ENCODE data around the gene SGCD. TPM values are rescaled to one million over a fixed set of nuclear protein-coding genes. Genes with fewer than 3 reads are reported as not detected.

SGCD gene
- polyA plus RNA-seq, 1 of the 3 experiments (the other 2 are of a cell fraction), result 0.87 TPM

DNA sequence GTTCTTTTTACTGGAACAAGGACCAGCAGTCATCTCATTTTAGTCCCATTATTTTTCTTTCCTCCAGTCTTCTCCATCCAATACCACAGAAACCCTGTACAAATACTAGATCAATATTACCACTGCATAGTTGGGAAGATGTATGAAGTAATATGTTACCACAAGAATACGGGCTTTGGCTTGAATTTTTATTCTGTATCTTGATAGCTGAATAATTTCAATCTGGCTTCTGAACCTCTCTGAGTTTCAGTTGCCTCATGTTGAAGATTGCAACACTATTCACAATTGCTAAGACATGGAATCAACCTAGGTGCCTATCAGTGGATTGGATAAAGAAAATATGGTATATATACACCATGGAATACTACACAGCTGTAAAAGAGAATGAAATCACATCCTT is 82.9 kb downstream of the SGCD start:
- no peaks in the 10 kb centered on the region for H3K9me2 ChIP-seq
- H3K36me3 ChIP-seq (replicated peaks in 1 of 2; ENCODE audit: control insufficient read depth in 1 of 2, insufficient read depth in 2 of 2, low read length in 1 of 2), result no peaks in the 10 kb centered on the region
- WGBS (ENCODE audit: low lambda C conversion rate), result 46% methylated on average over 1 of the region's 1 CpG
- no peaks in the 10 kb centered on the region for H3K79me2 ChIP-seq (ENCODE audit: insufficient read depth)
- H3K4me1 ChIP-seq (ENCODE audit: control insufficient read depth in 1 of 2, insufficient read depth in 2 of 2, low read depth in 1 of 2, low read length in 1 of 2), result no peaks in the 10 kb centered on the region; a peak in 2 of 4 replicates
- no peaks in the 10 kb centered on the region for H3K9me3 ChIP-seq
- H2AFZ ChIP-seq (ENCODE audit: low read depth), result no peak overlapping the region
- no peaks in the 10 kb centered on the region for H4K20me1 ChIP-seq (ENCODE audit: insufficient read depth)
- H3K9ac ChIP-seq, result no peak overlapping the region
- H3K4me3 ChIP-seq (ENCODE audit: low read depth in 2 of 2, low read length in 1 of 2), result no peak overlapping the region
- no peak overlapping the region for H3K4me2 ChIP-seq
- no peak overlapping the region for H3K27ac ChIP-seq (ENCODE audit: low read depth in 2 of 2, low read length in 1 of 2)
- H3F3A ChIP-seq (replicated peaks; ENCODE audit: insufficient read depth), result no peaks in the 10 kb centered on the region
- DNase-seq, result no peak
- H3K27me3 ChIP-seq (ENCODE audit: insufficient read depth), result no peaks in the 10 kb centered on the region
- CTCF ChIA-PET, result interaction anchor here (1.5 kb wide), 1 partner anchor 11 kb away, joined by 4 read pairs; no protein-coding TSS in a partner anchor
- POLR2A ChIA-PET, result no interaction called here
- no peak for TF ChIP-seq EZH2phosphoT487 (IDR thresholded peaks at IDR 0.05; ENCODE audit: borderline replicate concordance, low read depth)
- no peak for TF ChIP-seq FOXM1 (IDR thresholded peaks at IDR 0.05; ENCODE audit: low read depth)
- TF ChIP-seq MEF2A (IDR thresholded peaks at IDR 0.05; ENCODE audit: borderline replicate concordance, low read depth), result no peak
- TF ChIP-seq SIN3A (IDR thresholded peaks at IDR 0.05; ENCODE audit: borderline replicate concordance, low read depth, low read length), result no peak
- TF ChIP-seq REST (IDR thresholded peaks at IDR 0.05; ENCODE audit: low read depth, low read length), result no peak

DNA sequence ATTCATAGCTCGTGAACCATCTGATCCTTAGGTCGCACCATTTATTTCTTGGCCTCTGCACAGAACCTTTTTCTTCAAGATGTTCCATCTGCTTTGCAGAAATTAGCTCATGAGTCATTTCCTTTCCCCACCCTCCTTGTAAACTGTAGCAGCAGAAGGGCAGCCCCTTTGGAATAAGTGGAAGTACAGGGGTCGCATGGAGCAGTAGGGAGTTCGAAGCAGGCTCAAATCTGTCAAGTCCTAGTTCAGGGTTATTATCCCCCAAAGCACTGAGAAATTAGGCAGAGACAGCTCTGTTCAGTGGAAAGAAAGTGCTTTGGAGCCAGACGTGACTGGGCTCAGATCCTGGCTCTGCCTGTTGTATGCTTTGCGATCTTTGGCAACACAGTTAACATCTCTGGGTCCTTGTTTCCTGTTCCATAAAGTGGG is 84.2 kb downstream of the SGCD start:
- Histone ChIP-seq H3K4me1 (ENCODE audit: control insufficient read depth in 1 of 2, insufficient read depth in 2 of 2, low read depth in 1 of 2, low read length in 1 of 2) (no peaks in the 10 kb centered on the region; a peak in 2 of 4 replicates), H3K4me3 (ENCODE audit: low read depth in 2 of 2, low read length in 1 of 2) (peak overlapping the region in 1 of 2 experiments; percentile 14; a peak in 1 of 4 replicates), H2AFZ (ENCODE audit: low read depth) (peak overlapping the region; percentile 42; the same call in 1 of the 2 replicates), H4K20me1 (ENCODE audit: insufficient read depth) (no peaks in the 10 kb centered on the region), H3K9me2 (no peaks in the 10 kb centered on the region), H3K9me3 (no peaks in the 10 kb centered on the region), H3F3A (replicated peaks; ENCODE audit: insufficient read depth) (no peaks in the 10 kb centered on the region), H3K27ac (ENCODE audit: low read depth in 2 of 2, low read length in 1 of 2) (peak overlapping the region; percentile 51 to 55; a peak in 2 of 4 replicates), H3K9ac (no peak overlapping the region), H3K36me3 (replicated peaks in 1 of 2; ENCODE audit: control insufficient read depth in 1 of 2, insufficient read depth in 2 of 2, low read length in 1 of 2) (no peaks in the 10 kb centered on the region), H3K4me2 (peak overlapping the region; percentile 67), H3K27me3 (ENCODE audit: insufficient read depth) (no peaks in the 10 kb centered on the region), H3K79me2 (ENCODE audit: insufficient read depth) (no peaks in the 10 kb centered on the region)
- WGBS (ENCODE audit: low lambda C conversion rate), result 28% methylated on average over 6 of the region's 6 CpGs
- POLR2A ChIA-PET, result no interaction called here
- CTCF ChIA-PET, result interaction anchor here (1.5 kb wide), 1 partner anchor 12 kb away, joined by 4 read pairs; no protein-coding TSS in a partner anchor
- TF ChIP-seq FOXJ3 (CRISPR knock-in tag; IDR thresholded peaks at IDR 0.05) (no peak), TCF12 (IDR thresholded peaks at IDR 0.05) (peak; percentile 59; the same call in 1 of the 2 replicates), FOSL2 (IDR thresholded peaks at IDR 0.05; ENCODE audit: borderline replicate concordance, low read depth) (peak; percentile 35; the same call in 1 of the 2 replicates), JUND (IDR thresholded peaks at IDR 0.05) (peak; percentile 36; the same call in 1 of the 2 replicates)
- TF ChIP-seq, protein P1, sequence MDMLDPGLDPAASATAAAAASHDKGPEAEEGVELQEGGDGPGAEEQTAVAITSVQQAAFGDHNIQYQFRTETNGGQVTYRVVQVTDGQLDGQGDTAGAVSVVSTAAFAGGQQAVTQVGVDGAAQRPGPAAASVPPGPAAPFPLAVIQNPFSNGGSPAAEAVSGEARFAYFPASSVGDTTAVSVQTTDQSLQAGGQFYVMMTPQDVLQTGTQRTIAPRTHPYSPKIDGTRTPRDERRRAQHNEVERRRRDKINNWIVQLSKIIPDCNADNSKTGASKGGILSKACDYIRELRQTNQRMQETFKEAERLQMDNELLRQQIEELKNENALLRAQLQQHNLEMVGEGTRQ (IDR thresholded peaks at IDR 0.05; ENCODE audit: borderline replicate concordance, low read depth, low read length), result no peak
- DNase-seq, result no peak

All from SK-N-SH (cell line).